Neural cell (in vitro differentiated cells): Measurements from ENCODE around the gene SLC12A7. TPM values are rescaled to one million over a fixed set of nuclear protein-coding genes. Genes with fewer than 3 reads are reported as not detected.

Experiments
- H2AFZ ChIP-seq: fragments of 200-600, 300-800 bp; sonication (generic), shearing (Covaris generic); 2 replicates; pipeline ENCODE4 v1.6.0; 2014; ENCODE audit warnings: low read depth, mild to moderate bottlenecking, antibody characterized with exemption, low read length, moderate library complexity
- H3F3A ChIP-seq: fragments of 200-600 bp; shearing (Covaris generic); 2 replicates; pipeline ENCODE4 v1.6.1; 2016; ENCODE audit warnings: mild to moderate bottlenecking, moderate library complexity, mixed read lengths, antibody characterized with exemption, low read length; ENCODE audit not compliant: insufficient read depth, poor library complexity, severe bottlenecking
- H3K27ac ChIP-seq: fragments of 200-600, 300-800 bp; sonication (generic), shearing (Covaris generic); 2 replicates; pipeline ENCODE4 v1.5.1; 2014; ENCODE audit warnings: mild to moderate bottlenecking, low read length, moderate library complexity
- H3K27me3 ChIP-seq: fragments of 300-800, 200-600 bp; sonication (generic), shearing (Covaris generic); 2 replicates; pipeline ENCODE4 v1.6.0; 2014; ENCODE audit warnings: mild to moderate bottlenecking, low read depth, low read length, moderate library complexity; ENCODE audit not compliant: insufficient read depth
- H3K36me3 ChIP-seq: fragments of 300-800, 200-600 bp; sonication (generic), shearing (Covaris generic); 2 replicates; pipeline ENCODE4 v1.5.1; 2014; ENCODE audit warnings: mild to moderate bottlenecking, antibody characterized with exemption, low read length, moderate library complexity; ENCODE audit not compliant: insufficient read depth
- H3K4me2 ChIP-seq: fragments of 300-800, 200-600 bp; sonication (generic), shearing (Covaris generic); 2 replicates; pipeline ENCODE4 v1.6.0; 2014; ENCODE audit warnings: mild to moderate bottlenecking, low read length
- H3K4me3 ChIP-seq: fragments of 300-800, 200-600 bp; sonication (generic), shearing (Covaris generic); 2 replicates; pipeline ENCODE4 v1.5.1; 2014; ENCODE audit warnings: mild to moderate bottlenecking, low read length, moderate library complexity
- H3K79me2 ChIP-seq: fragments of 200-600 bp; shearing (Covaris generic); replicated peaks from 2 replicates; pipeline ENCODE4 v1.6.0; 2014; ENCODE audit warnings: mild to moderate bottlenecking, low read length, moderate library complexity; ENCODE audit not compliant: insufficient read depth
- H3K9ac ChIP-seq: fragments of 300-800, 200-600 bp; sonication (generic), shearing (Covaris generic); 2 replicates; pipeline ENCODE4 v1.6.1; 2016; ENCODE audit warnings: mild to moderate bottlenecking, low read length, mixed read lengths
- H3K9me2 ChIP-seq: fragments of 200-600 bp; shearing (Covaris generic); 2 replicates; pipeline ENCODE4 v1.6.1; 2016; ENCODE audit warnings: mild to moderate bottlenecking, low read length, mixed read lengths; ENCODE audit not compliant: insufficient read depth
- H3K9me3 ChIP-seq: fragments of 200-600, 300-800 bp; sonication (generic), shearing (Covaris generic); 2 replicates; pipeline ENCODE4 v1.6.1; 2016; ENCODE audit warnings: mild to moderate bottlenecking, mixed run types, low read length, moderate library complexity, mixed read lengths
- H4K20me1 ChIP-seq: fragments of 200-600 bp; shearing (Covaris generic); 2 replicates; pipeline ENCODE4 v1.6.1; 2016; ENCODE audit warnings: mild to moderate bottlenecking, mixed run types; ENCODE audit not compliant: insufficient read depth
- CTCF ChIP-seq: fragments of 450-650 bp; IDR thresholded peaks from 2 replicates; pipeline ENCODE4 v1.5.1; 2014; ENCODE audit warnings: antibody characterized with exemption, mild to moderate bottlenecking, moderate library complexity; ENCODE audit not compliant: poor library complexity, severe bottlenecking
- EP300 ChIP-seq: fragments of 450-650 bp; conservative IDR thresholded peaks from 2 replicates; pipeline ENCODE4 v1.6.1; 2014; ENCODE audit warnings: antibody characterized with exemption, mild to moderate bottlenecking, moderate library complexity; ENCODE audit not compliant: poor library complexity, severe bottlenecking
- EZH2 ChIP-seq: fragments of 200-600, 300-800 bp; shearing (Covaris generic), sonication (generic); IDR thresholded peaks from 2 replicates; pipeline ENCODE4 v1.6.1; 2014; ENCODE audit warnings: antibody characterized with exemption, low read length, borderline replicate concordance, mild to moderate bottlenecking; ENCODE audit not compliant: insufficient read depth, poor library complexity, severe bottlenecking
- MXI1 ChIP-seq: fragments of 450-650 bp; conservative IDR thresholded peaks from 2 replicates; pipeline ENCODE4 v1.6.1; 2014; ENCODE audit warnings: antibody characterized with exemption, mild to moderate bottlenecking; ENCODE audit not compliant: poor library complexity, severe bottlenecking
- POLR2AphosphoS5 ChIP-seq: IDR thresholded peaks from 2 replicates; pipeline ENCODE4 v1.6.1; 2012
- RAD21 ChIP-seq: fragments of 450-650 bp; conservative IDR thresholded peaks from 2 replicates; pipeline ENCODE4 v1.6.1; 2014; ENCODE audit warnings: antibody characterized with exemption, mild to moderate bottlenecking, moderate library complexity
- SMC3 ChIP-seq: fragments of 450-650 bp; conservative IDR thresholded peaks from 2 replicates; pipeline ENCODE4 v1.6.1; 2014; ENCODE audit warnings: antibody characterized with exemption, mild to moderate bottlenecking, moderate library complexity; ENCODE audit not compliant: poor library complexity
- TAF1 ChIP-seq: IDR thresholded peaks from 2 replicates; pipeline ENCODE4 v1.6.1; 2012; ENCODE audit warnings: low read depth
- polyA plus RNA-seq: library from polyadenylated mRNA; depleted of rRNA; stranded (reverse); fragments of >200 nt; gene quantifications from 2 replicates; pipeline ENCODE4 v1.2.3, GENCODE V29; 2014
- TF ChIP-seq, protein P1 (sequence below): IDR thresholded peaks from 2 replicates; pipeline ENCODE4 v1.6.1; 2012; ENCODE audit warnings: borderline replicate concordance

The SLC12A7 gene
- polyA plus RNA-seq, 1 donor from 2014 or later = 4.5 TPM

DNA sequence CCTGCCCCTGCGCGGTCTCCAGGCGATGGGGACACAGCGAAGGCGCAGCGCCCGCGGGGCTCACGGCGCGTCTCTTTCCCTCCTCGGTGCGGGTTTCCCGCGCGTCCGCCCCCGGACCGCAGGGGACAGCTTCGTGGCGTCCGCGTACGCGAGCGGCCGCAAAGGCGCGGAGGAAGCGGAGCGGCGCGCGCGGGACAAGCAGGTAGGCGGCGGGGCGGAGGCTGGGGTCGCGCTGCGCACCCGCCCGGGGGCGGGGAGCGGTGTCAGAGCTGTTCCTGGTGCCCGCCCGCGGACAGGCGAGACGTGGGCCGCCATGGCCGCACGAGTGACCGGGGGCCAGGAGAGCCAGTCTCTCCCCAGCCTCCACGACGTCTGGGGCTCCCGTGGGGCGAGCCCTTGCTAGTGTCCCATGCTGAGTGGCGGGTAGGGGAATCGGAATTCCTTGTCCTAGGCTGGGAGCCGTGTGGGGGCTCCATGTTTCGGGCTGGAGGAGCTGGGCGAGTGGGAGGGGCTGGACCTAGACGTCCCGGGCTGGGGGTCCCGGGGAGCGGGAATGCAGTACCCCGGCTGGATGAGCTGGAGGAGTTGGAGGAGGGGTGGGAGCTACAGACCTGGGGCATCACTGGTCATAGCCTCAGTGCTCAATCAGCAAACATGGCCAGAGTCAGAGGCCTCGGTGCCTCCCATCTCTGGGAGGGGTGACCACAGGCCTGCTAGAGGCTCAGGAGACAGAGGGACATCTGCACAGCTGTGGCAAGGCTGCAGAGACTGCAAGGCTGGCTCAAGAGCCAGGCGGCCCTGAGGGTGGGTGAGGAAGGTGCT, 102.3 kb downstream of the SLC12A7 start:
- Histone ChIP-seq H2AFZ (no peak overlapping the region), H3K79me2 (no peaks in the 10 kb centered on the region), H3K27me3 (peaks cover 48% of the 10 kb centered on the region), H3K9me3 (no peaks in the 10 kb centered on the region), H3K9ac (peak overlapping the region; percentile 36), H4K20me1 (no peaks in the 10 kb centered on the region), H3F3A (no peaks in the 10 kb centered on the region), H3K4me2 (no peak overlapping the region), H3K4me3 (peak overlapping the region; percentile 63), H3K36me3 (no peaks in the 10 kb centered on the region), H3K27ac (no peak overlapping the region), H3K9me2 (no peaks in the 10 kb centered on the region)
- no peak for TF ChIP-seq RAD21
- TF ChIP-seq TAF1 = no peak
- TF ChIP-seq, protein P1, sequence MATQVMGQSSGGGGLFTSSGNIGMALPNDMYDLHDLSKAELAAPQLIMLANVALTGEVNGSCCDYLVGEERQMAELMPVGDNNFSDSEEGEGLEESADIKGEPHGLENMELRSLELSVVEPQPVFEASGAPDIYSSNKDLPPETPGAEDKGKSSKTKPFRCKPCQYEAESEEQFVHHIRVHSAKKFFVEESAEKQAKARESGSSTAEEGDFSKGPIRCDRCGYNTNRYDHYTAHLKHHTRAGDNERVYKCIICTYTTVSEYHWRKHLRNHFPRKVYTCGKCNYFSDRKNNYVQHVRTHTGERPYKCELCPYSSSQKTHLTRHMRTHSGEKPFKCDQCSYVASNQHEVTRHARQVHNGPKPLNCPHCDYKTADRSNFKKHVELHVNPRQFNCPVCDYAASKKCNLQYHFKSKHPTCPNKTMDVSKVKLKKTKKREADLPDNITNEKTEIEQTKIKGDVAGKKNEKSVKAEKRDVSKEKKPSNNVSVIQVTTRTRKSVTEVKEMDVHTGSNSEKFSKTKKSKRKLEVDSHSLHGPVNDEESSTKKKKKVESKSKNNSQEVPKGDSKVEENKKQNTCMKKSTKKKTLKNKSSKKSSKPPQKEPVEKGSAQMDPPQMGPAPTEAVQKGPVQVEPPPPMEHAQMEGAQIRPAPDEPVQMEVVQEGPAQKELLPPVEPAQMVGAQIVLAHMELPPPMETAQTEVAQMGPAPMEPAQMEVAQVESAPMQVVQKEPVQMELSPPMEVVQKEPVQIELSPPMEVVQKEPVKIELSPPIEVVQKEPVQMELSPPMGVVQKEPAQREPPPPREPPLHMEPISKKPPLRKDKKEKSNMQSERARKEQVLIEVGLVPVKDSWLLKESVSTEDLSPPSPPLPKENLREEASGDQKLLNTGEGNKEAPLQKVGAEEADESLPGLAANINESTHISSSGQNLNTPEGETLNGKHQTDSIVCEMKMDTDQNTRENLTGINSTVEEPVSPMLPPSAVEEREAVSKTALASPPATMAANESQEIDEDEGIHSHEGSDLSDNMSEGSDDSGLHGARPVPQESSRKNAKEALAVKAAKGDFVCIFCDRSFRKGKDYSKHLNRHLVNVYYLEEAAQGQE = no peak
- TF ChIP-seq CTCF = no peak
- TF ChIP-seq MXI1 = no peak
- TF ChIP-seq EP300 = no peak
- no peak for TF ChIP-seq SMC3
- TF ChIP-seq POLR2AphosphoS5 = no peak
- TF ChIP-seq EZH2 = no peak

- Histone ChIP-seq H4K20me1 (no peaks in the 10 kb centered on the region), H3K27ac (no peak within 1 kb of the TSS), H3K9me2 (no peaks in the 10 kb centered on the region), H3F3A (no peaks in the 10 kb centered on the region), H3K36me3 (no peaks in the 10 kb centered on the region), H3K9me3 (no peaks in the 10 kb centered on the region), H3K9ac (peak within 1 kb of the TSS; percentile 55), H3K27me3 (peaks cover 57% of the 10 kb centered on the region), H2AFZ (no peak within 1 kb of the TSS), H3K4me2 (no peak within 1 kb of the TSS), H3K4me3 (peak within 1 kb of the TSS; percentile 63), H3K79me2 (no peaks in the 10 kb centered on the region)
- peak; percentile 84 for TF ChIP-seq CTCF
- TF ChIP-seq MXI1 = no peak
- TF ChIP-seq RAD21 = peak; percentile 26
- TF ChIP-seq TAF1 = no peak
These were observed 103.2 kb downstream of the SLC12A7 start, which contains the start of gene NKD2 for GRCh38 chr5:1008451-1009358. Gene NKD2 (plus strand): TSS chr5:1008802. CDS start chr5:1009058, 256 bp downstream.
